GM23338 (cell line): Measurements from ENCODE around the gene TBC1D5. TPM values are rescaled to one million over a fixed set of nuclear protein-coding genes. Genes with fewer than 3 reads are reported as not detected.

ENCODE experiments used
- ETS1 ChIP-seq: IDR thresholded peaks from 2 replicates; pipeline ENCODE4 v1.6.1; 2016; ENCODE audit warnings: antibody characterized with exemption
- STAT1 ChIP-seq: IDR thresholded peaks from one replicate; pipeline ENCODE4 v1.6.1; 2016; ENCODE audit warnings: antibody characterized with exemption; ENCODE audit not compliant: unreplicated experiment
- ZNF114 ChIP-seq: fragments of 250-450 bp; sonication (Bioruptor Pico); IDR thresholded peaks from 2 replicates; pipeline ENCODE4 v1.5.0; 2020; ENCODE audit warnings: mild to moderate bottlenecking, moderate library complexity
- polyA plus RNA-seq: library from polyadenylated mRNA; unstranded; fragments of >200 nt; fragmentation: Nextera tagmentation; extraction: Ambion mirVana; gene quantifications from 2 replicates; pipeline ENCODE4 v1.2.1, GENCODE V29; 2016
- total RNA-seq: library from RNA; depleted of rRNA; stranded (reverse); fragments of >200 nt; shearing (Covaris generic); gene quantifications from 2 replicates; pipeline ENCODE4 v1.2.3, GENCODE V29; 2014
- TF ChIP-seq, protein P1 (sequence below): fragments of 250-450 bp; sonication (Bioruptor Pico); IDR thresholded peaks from 2 replicates; pipeline ENCODE4 v1.5.0; 2020; ENCODE audit warnings: mild to moderate bottlenecking, moderate library complexity
- TF ChIP-seq, protein P2 (sequence below): IDR thresholded peaks from one replicate; pipeline ENCODE4 v1.6.1; 2018; ENCODE audit warnings: antibody characterized with exemption; ENCODE audit not compliant: unreplicated experiment

The TBC1D5 gene
- total and polyA plus RNA-seq, 2 experiments from 2014 or later = 21.8 to 48.1 TPM

DNA sequence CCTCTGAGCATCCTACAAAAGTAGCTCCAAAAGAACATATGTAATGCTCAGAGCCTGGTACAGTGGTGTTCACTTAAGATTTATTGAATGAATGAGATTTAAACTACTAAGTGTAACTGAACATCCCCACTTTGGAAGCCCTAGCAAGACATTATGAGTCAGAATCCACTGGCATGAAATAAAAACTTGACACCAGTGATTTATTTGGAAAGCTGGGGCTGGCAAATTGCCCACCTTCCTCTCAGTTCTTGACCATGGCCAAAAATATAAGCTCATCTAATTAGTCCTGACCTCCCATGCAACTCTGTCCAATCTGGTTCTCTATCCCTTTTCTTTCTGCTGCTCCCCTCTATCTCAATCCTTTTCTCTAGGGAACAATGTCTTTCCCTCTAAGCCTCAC lies 439.7 kb downstream of the TBC1D5 start (continued):
- TF ChIP-seq, protein P1, sequence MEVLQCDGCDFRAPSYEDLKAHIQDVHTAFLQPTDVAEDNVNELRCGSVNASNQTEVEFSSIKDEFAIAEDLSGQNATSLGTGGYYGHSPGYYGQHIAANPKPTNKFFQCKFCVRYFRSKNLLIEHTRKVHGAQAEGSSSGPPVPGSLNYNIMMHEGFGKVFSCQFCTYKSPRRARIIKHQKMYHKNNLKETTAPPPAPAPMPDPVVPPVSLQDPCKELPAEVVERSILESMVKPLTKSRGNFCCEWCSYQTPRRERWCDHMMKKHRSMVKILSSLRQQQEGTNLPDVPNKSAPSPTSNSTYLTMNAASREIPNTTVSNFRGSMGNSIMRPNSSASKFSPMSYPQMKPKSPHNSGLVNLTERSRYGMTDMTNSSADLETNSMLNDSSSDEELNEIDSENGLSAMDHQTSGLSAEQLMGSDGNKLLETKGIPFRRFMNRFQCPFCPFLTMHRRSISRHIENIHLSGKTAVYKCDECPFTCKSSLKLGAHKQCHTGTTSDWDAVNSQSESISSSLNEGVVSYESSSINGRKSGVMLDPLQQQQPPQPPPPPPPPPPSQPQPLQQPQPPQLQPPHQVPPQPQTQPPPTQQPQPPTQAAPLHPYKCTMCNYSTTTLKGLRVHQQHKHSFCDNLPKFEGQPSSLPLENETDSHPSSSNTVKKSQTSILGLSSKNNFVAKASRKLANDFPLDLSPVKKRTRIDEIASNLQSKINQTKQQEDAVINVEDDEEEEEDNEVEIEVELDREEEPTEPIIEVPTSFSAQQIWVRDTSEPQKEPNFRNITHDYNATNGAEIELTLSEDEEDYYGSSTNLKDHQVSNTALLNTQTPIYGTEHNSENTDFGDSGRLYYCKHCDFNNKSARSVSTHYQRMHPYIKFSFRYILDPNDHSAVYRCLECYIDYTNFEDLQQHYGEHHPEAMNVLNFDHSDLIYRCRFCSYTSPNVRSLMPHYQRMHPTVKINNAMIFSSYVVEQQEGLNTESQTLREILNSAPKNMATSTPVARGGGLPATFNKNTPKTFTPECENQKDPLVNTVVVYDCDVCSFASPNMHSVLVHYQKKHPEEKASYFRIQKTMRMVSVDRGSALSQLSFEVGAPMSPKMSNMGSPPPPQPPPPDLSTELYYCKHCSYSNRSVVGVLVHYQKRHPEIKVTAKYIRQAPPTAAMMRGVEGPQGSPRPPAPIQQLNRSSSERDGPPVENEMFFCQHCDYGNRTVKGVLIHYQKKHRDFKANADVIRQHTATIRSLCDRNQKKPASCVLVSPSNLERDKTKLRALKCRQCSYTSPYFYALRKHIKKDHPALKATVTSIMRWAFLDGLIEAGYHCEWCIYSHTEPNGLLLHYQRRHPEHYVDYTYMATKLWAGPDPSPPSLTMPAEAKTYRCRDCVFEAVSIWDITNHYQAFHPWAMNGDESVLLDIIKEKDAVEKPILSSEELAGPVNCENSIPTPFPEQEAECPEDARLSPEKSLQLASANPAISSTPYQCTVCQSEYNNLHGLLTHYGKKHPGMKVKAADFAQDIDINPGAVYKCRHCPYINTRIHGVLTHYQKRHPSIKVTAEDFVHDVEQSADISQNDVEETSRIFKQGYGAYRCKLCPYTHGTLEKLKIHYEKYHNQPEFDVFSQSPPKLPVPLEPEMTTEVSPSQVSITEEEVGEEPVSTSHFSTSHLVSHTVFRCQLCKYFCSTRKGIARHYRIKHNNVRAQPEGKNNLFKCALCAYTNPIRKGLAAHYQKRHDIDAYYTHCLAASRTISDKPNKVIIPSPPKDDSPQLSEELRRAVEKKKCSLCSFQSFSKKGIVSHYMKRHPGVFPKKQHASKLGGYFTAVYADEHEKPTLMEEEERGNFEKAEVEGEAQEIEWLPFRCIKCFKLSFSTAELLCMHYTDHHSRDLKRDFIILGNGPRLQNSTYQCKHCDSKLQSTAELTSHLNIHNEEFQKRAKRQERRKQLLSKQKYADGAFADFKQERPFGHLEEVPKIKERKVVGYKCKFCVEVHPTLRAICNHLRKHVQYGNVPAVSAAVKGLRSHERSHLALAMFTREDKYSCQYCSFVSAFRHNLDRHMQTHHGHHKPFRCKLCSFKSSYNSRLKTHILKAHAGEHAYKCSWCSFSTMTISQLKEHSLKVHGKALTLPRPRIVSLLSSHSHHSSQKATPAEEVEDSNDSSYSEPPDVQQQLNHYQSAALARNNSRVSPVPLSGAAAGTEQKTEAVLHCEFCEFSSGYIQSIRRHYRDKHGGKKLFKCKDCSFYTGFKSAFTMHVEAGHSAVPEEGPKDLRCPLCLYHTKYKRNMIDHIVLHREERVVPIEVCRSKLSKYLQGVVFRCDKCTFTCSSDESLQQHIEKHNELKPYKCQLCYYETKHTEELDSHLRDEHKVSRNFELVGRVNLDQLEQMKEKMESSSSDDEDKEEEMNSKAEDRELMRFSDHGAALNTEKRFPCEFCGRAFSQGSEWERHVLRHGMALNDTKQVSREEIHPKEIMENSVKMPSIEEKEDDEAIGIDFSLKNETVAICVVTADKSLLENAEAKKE = no peak
- TF ChIP-seq ETS1 (no peak), ZNF114 (CRISPR knock-in tag) (no peak), STAT1 (no peak)
- TF ChIP-seq, protein P2, sequence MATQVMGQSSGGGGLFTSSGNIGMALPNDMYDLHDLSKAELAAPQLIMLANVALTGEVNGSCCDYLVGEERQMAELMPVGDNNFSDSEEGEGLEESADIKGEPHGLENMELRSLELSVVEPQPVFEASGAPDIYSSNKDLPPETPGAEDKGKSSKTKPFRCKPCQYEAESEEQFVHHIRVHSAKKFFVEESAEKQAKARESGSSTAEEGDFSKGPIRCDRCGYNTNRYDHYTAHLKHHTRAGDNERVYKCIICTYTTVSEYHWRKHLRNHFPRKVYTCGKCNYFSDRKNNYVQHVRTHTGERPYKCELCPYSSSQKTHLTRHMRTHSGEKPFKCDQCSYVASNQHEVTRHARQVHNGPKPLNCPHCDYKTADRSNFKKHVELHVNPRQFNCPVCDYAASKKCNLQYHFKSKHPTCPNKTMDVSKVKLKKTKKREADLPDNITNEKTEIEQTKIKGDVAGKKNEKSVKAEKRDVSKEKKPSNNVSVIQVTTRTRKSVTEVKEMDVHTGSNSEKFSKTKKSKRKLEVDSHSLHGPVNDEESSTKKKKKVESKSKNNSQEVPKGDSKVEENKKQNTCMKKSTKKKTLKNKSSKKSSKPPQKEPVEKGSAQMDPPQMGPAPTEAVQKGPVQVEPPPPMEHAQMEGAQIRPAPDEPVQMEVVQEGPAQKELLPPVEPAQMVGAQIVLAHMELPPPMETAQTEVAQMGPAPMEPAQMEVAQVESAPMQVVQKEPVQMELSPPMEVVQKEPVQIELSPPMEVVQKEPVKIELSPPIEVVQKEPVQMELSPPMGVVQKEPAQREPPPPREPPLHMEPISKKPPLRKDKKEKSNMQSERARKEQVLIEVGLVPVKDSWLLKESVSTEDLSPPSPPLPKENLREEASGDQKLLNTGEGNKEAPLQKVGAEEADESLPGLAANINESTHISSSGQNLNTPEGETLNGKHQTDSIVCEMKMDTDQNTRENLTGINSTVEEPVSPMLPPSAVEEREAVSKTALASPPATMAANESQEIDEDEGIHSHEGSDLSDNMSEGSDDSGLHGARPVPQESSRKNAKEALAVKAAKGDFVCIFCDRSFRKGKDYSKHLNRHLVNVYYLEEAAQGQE = no peak
